Uterus (tissue), 2 donors: ENCODE results near the gene DHX34.

Experiments used
- CTCF ChIP-seq, 4 experiments: fragments of 200-600 bp in 2 of 4; fragments of 450-650 bp in 2 of 4; sonication (generic) in 2 of 4; IDR thresholded peaks; one replicate each; pipeline ENCODE4 v1.5.1; 2016 to 2019; ENCODE audit warnings: antibody characterized with exemption in 4 of 4, mild to moderate bottlenecking in 2 of 4, moderate library complexity in 1 of 4
- POLR2A ChIP-seq, 2 donors: fragments of 450-650 bp; IDR thresholded peaks; one replicate each; pipeline ENCODE4 v1.6.1; 2016; ENCODE audit warnings: antibody characterized with exemption in 2 of 2, mild to moderate bottlenecking in 1 of 2, moderate library complexity in 1 of 2

GRCh38 chr19:47322058-47322457, 27.1 kb upstream of the DHX34 start:
- TF ChIP-seq POLR2A (IDR thresholded peaks at IDR 0.05) (no peak), CTCF (IDR thresholded peaks at IDR 0.05) (no peak)
